Activated CD4-positive, alpha-beta T cell treated with anti-CD3 and anti-CD28 coated beads, Interleukin-2, amount 50 U/mL, for 16 hours (primary cell): ENCODE measurements around the gene HSPA1B.
A peak's percentile ranks its signal among the peaks of the same experiment; 100 is the strongest.
"Not testable (repeated sequence)": the region's sequence is repeated elsewhere in the genome, so short reads cannot be mapped to it uniquely, and the experiment has no call there.

ENCODE experiments used
- DNase-seq: peaks from one replicate; pipeline ENCODE4 v3.0.0-alpha.2; 2020

Gene HSPA1B

GRCh38 chr6:31829633-31830283, 2.2 kb downstream of the HSPA1B start:
- no peak for DNase-seq

- DNase-seq, result no peak
Observed at GRCh38 chr6:31830886-31831335, 3.4 kb downstream of the HSPA1B start.

- no peak for DNase-seq
Observed at GRCh38 chr6:31831350-31832215, 4.0 kb downstream of the HSPA1B start.

DNA sequence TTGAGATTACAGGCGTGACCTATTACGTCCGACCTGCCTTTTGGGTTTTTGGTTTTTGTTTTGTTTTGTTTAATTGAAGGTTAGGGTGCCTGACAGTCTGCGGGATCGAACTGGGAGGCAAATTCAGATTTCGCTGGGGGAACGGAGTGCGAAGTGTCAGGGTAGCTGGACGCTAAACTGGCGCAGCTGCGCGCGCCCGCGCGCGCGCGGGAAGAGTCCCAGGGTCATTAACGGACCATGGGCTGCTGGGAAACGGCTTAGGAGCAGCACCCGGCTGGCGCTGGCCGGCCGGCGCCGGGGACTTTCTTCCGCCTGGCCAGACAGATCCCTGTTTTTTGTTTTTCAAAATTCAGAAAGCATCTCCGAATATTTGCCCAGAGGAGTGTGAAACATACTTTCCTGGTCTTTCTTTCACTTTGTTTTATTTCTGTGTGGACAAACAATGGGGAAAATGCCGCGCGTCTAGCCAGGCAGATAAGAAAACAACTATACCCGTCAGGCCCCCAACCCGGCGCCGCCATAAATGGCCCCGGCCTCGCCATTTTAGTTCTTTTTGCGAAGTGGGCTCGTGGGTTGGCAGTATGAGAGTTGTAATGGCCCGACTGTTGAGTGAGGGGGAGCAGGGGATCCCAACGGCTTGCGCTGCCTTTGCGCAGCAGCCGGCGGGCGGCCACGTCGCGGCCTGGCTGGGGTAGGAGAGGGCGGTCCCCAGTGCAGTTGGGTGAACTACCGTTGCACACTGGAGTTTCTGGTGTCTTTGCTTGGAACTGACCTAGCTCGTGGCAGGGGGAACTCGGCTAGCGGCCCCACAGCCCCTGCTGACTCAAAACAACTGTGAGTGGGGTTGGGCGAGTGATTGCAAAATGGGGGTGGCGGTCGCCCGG, 7.1 kb downstream of the HSPA1B start:
- DNase-seq, result peak; percentile 87

DNA sequence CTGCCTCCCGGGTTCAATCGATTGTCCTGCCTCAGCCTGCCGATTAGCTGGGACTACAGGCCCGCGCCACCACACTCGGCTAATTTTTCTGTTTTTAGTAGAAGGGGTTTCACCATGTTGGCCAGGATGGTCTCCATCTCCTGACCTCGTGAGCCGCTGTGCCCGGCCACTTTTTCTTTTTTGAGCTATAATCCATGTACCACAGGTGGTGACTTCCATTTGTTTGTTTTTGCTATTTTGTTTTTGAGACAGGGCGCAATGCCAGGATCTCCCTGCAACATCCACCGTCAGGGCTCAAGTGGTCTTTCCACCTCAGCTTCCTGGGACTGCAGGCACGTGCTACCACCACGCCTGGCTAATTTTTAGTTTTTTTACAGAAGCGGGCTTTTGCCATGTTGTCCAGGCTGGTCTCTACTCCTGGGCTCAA, 8.5 kb downstream of the HSPA1B start:
- no peak for DNase-seq

DNA sequence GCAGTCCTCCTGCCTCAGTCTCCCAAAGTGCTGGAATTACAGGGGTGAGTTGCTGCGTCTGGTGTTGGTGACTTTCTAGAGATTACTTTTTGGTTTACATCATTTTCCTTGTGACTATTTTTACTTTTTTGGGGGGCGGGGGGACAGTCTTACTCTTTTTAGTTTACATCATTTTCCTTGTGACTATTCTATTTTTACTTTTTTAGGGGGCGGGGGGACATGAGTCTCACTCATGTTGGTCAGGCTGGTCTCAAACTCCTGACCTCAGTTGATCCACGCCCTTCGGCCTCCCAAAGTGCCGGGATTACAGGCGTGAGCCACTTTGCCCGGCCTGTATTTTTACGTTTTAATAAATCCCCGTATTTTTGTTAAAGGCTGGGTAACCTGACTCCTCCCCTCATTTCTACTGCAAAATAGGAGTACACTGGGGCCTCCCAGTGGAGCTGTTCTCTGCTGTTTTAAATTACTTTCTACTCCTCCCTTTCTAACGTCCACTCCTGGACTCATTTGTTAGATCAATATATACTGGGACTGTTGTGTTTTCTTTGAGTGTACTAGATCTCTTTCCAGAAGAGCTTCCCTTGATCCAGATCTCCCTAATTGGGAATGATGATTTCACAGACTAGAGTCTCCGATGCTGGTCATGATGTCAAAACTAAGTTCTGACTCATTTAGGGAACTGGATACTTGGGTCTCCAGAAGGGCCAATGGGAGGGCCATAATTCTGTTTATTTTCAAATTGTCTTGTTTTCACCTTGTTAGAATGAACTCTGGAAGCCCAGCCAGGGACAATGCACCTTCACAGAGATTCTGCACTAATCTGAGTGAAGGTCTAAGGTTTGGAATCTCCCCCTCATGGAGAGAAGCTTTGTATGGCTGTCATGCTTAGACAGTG, 9.2 kb downstream of the HSPA1B start:
- no peak for DNase-seq

DNA sequence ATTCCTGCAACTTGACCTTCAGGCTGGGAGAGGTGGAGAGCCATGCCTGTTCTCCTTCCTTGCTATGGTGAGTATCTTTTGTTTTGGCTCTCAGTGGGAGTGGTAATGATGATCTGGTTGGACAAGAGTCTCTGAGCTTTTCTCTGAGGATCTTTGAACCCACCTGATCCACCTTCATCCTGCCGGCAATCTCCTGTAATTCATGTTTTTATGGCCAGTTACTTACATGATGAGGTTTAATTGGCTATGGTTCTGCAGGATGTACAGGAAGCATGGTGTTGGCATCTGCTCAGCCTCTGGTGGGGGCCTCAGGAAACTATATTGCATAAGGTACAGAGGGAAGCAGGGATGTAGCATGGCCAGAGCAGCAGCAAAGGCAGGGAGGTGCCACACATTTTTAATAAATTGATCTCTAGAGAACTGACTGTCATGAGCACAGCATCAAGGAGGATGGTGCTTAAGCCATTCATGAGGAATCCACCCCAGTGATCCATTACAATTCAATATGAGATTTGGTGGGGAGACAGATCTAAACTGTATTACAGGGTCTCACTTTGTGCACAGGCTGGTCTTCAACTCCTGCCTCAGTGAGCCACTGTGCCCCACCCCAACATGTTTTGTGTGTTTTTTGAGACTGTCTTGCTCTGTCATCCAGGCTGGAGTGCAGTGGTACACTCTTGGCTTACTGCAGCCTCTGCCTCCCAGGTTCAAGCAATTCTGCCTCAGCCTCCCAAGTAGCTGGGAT, 10.0 kb downstream of the HSPA1B start:
- no peak for DNase-seq

DNA sequence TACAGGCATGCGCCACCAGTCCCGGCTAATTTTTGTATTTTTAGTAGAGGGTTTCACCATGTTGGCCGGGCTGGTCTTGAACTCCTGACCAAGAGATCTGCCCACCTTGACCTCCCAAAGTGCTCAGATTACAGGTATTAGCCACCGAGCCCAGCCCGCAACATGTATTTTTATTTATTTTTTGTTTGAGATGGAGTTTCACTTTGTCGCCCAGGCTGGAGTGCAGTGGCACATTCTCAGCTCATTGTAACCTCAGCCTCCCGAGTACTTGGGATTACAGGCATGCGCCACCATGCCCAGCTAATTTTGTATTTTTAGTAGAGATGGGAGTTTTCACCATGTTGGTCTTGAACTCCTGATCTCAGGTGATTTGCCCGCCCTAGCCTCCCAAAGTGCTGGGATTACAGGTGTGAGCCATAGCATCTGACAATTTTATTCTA, 10.6 kb downstream of the HSPA1B start:
- not testable (repeated sequence) for DNase-seq

DNA sequence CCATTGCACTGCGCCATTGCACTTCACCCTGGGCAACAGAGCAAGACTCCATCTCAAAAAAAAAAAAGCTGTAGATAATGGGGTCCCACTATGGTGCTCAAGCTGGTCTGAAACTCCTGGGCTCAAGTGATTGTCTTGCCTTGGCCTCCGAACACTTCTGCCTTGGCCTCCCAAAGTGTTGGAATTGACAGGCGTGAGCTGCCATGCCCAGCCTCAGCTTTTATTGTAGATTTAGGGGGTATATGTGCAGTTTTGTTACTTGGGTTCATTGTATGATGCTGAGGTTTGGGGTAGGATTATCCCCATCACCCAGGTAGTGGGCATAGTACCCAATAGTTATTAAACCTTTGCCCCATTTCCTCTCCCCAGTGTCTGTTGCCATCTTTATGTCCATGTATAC, 11.4 kb downstream of the HSPA1B start:
- no peak for DNase-seq

GRCh38 chr6:31839779-31840126, 12.2 kb downstream of the HSPA1B start:
- not testable (repeated sequence) for DNase-seq

DNA sequence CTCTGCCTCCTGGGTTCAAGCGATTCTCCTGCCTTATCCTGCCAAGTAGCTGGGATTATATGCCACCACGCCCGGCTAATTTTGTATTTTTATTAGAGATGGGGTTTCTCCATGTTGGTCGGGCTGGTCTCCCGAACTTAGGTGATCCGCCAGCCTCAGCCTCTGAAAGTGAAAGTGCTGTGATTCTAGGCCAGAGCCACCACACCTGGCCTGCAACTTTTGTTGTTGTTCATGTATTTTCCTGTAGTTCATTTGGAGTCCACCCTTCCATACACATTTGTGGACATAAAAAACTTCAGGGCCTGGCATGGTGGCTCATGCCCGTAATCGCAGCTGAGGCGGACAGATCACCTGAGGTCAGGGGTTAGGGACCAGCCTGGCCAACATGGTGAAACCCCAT, 14.5 kb downstream of the HSPA1B start:
- no peak for DNase-seq

DNA sequence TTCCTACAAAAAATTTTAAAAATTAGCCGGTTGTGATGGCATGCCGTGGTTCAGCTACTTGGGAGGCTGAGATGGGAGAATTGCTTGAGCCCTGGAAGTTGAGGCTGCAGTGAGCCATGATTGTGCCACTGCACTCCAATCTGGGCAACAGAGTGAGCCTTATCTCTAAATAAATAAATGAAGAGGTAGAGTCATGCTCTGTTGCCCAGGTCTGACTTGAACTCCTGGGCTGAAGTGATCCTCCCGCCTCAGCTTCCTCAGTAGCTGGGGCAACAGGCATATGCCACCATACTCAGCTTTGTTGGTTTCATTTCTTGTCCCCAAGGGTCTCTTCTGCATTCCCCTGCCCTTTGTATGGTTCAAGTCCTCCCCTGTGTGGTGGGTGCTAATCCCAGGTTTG, 17.0 kb downstream of the HSPA1B start:
- no peak for DNase-seq

GRCh38 chr6:31847276-31847978, 19.9 kb downstream of the HSPA1B start:
- no peak for DNase-seq

DNA sequence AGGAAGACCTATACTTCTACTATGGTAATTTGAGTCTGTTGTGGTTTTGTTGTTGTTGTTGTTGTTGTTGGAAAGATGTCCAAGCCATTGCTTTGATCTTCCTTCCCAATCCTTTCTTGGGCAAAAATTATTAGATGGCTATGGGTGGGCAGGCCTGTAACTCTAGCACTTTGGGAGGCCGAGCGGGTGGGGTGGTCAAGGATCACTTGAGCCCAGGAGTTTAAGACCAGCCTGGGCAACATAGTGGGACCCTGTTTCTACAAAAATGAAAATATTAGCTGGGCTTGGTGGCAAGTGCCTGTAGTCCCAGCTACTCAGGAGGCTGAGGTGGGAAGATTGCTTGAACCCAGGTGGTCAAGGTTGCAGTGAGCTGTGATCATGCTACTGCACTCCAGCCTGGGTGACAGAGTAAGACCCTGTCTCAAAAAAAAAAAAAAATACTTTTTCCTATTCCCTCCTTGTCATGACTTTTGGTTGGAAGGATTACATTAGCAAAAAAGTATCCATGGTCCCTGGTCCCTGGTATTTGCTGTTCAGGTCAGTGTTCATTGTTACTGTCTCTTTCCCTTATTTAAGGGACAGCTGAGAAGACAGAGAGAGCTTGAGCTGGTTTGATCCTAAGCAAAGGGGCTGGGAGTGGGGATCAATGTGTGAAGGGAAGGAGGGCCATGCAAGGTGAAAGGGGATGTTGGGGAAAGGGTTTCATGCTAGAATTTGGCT, 23.4 kb downstream of the HSPA1B start:
- no peak for DNase-seq

- no peak for DNase-seq
Observed at GRCh38 chr6:31851485-31851832, 23.9 kb downstream of the HSPA1B start.

GRCh38 chr6:31851980-31852718, 24.6 kb downstream of the HSPA1B start:
- not testable (repeated sequence) for DNase-seq

- DNase-seq, result not testable (repeated sequence)
Observed at GRCh38 chr6:31857774-31858173, 30.2 kb downstream of the HSPA1B start.

- no peak for DNase-seq
Observed at GRCh38 chr6:31858707-31859106, 31.2 kb downstream of the HSPA1B start.

GRCh38 chr6:31859923-31860322, 32.4 kb downstream of the HSPA1B start:
- no peak for DNase-seq
